Measurements from ENCODE around the gene SPATA20.

DNA sequence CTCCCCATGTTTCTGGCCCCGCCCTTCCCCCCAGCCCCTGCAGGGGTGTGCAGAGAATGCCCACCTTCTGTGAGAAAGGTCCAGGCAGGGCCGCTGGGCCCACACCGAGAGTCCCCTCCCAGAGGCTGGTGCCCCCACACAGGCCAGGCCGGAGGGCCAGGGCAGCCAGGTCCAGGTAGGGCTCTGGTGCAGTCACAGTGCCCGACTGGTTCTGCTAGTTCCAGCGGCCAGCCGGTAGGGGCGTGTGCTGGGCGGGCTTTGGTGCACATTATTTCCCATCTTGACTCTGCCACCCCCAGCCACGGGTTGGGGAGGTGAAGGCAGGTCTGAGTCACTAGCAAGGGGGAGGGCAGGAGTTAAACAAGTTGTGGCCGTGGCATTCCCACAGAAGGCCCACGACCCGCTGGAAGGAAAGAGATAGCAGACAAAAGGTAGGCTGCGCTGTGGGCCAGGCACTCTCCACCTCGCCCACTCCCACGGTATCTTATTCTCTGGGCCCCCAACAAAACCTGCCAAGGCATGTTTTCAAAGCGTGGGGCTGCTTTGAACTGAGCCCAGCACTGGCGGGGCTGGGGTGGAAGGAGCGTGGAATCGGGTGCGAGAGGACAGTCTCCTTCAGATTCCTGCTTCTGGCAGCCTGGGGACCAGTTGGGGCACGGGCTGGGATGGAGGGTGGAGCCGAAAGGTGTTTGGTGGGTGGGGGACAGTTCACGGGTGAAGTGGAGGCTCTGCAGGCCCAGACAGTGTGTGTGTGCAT is 12.6 kb upstream of the SPATA20 start:
- TF ChIP-seq CTCF (IDR thresholded peaks at IDR 0.05) = no peak
- TF ChIP-seq POLR2A (IDR thresholded peaks at IDR 0.05) = no peak
